OCI-LY3 (cell line): ENCODE data around the gene API5.

ENCODE experiments used
- CTCF ChIP-seq: fragments of 200-600, 300-600 bp; sonication (generic); IDR thresholded peaks from 2 replicates; pipeline ENCODE4 v1.5.1; 2014; ENCODE audit warnings: antibody characterized with exemption, low read length, low read depth
- EZH2phosphoT487 ChIP-seq: fragments of 200-600 bp; shearing (Covaris generic); IDR thresholded peaks from 2 replicates; pipeline ENCODE4 v1.6.1; 2018; ENCODE audit warnings: antibody characterized with exemption, mixed run types, low read depth

- TF ChIP-seq CTCF (no peak), EZH2phosphoT487 (no peak)
Measured at GRCh38 chr11:43384393-43384792, 72.6 kb downstream of the API5 start.
